Aorta (tissue), 5 donors: ENCODE data around the gene CYBC1. TPM values are rescaled to one million over a fixed set of nuclear protein-coding genes. Genes with fewer than 3 reads are reported as not detected.

Source experiments
- ATAC-seq: fragments of 200-7000 bp; cut with Tn5 transposase; one replicate; pipeline ENCODE4 v1.9.1; 2022; ENCODE audit warnings: moderate library complexity; ENCODE audit not compliant: low FRiP score
- DNase-seq, 2 donors: peaks; one replicate each; pipeline ENCODE4 v3.0.0-alpha.2; 2020
- H3K27ac ChIP-seq, 2 donors: one replicate each; pipeline ENCODE4 v1.5.1; 2013; ENCODE audit warnings: low read length in 2 of 2, mild to moderate bottlenecking in 2 of 2, moderate library complexity in 2 of 2, control low read depth in 1 of 2, inconsistent platforms in 1 of 2, low read depth in 1 of 2
- H3K27me3 ChIP-seq, 2 donors: one replicate each; pipeline ENCODE4 v1.6.1; 2013; ENCODE audit warnings: control low read depth in 1 of 2, low read length in 1 of 2, mild to moderate bottlenecking in 1 of 2, moderate library complexity in 1 of 2; ENCODE audit not compliant: insufficient read depth in 2 of 2, control insufficient read depth in 1 of 2
- H3K36me3 ChIP-seq, 2 donors: one replicate each; pipeline ENCODE4 v1.6.1; 2013; ENCODE audit warnings: control low read depth in 1 of 2, low read length in 1 of 2, mild to moderate bottlenecking in 1 of 2; ENCODE audit not compliant: insufficient read depth in 2 of 2, control insufficient read depth in 1 of 2
- H3K4me1 ChIP-seq, 2 donors: one replicate each; pipeline ENCODE4 v1.6.1; 2013; ENCODE audit warnings: low read length in 2 of 2, control low read depth in 1 of 2, mild to moderate bottlenecking in 1 of 2, moderate library complexity in 1 of 2; ENCODE audit not compliant: insufficient read depth in 2 of 2, control insufficient read depth in 1 of 2
- H3K4me3 ChIP-seq, 2 donors: one replicate each; pipeline ENCODE4 v1.5.1; 2013; ENCODE audit warnings: low read length in 2 of 2, control low read depth in 1 of 2, mild to moderate bottlenecking in 1 of 2
- H3K9me3 ChIP-seq: one replicate; pipeline ENCODE4 v1.6.1; 2013; ENCODE audit warnings: mild to moderate bottlenecking, low read length; ENCODE audit not compliant: control insufficient read depth
- WGBS, 2 donors: extraction: QIAGEN DNeasy Blood & Tissue Kit; methylation state at CpG; one replicate each; pipeline ENCODE4 v1.1.7; 2013; 5-methylcytosine and 5-hydroxymethylcytosine counted together
- intact Hi-C, 2 donors: fragments of 100-400 bp; cut with DNase I; formaldehyde crosslinking; loops; one replicate each; pipeline versions ENCODE4 v1.14.2 to v1.15.0; 2022
- long read RNA-seq, 2 donors: library from polyadenylated mRNA; unstranded; transcript quantifications; one replicate each; pipeline ENCODE4 v2.0.0, GENCODE V29; 2020 to 2021
- polyA plus RNA-seq, 2 donors: library from polyadenylated mRNA; stranded (reverse); fragments of 200-250 nt; gene quantifications; one replicate each; pipeline ENCODE4 v1.2.3, GENCODE V29; 2013
- total RNA-seq, 2 donors: library from RNA; stranded (reverse); fragmentation: NEBNext Ultra II Directional; extraction: Animal tissue kit (Norgen Biotek cat#: 25700); gene quantifications; one replicate each; pipeline ENCODE4 v1.2.1, GENCODE V29; 2021
- donor health status: healthy with polysubstance abuse.
- donor health status: Bipolar disorder and iron deficiency.
- donor health status: DM: no; HTN: no; CAD: no.
- donor health status: DM: no; HTN: no; CAD: no.
- donor health status: DM: yes; HTN: yes; CAD: no.

Gene CYBC1
- 100 to 1,000 TPM in 1 of 2 donors, 10 to 100 TPM in 1; 59.9 to 131 TPM for total RNA-seq
- polyA plus RNA-seq = 10 to 100 TPM; 26.5 to 65.7 TPM
- long read RNA-seq, donor 1, full-length matches to known transcripts = 379 of 473 reads
- long read RNA-seq, donor 1, partial matches to known transcripts = 27 of 473 reads
- long read RNA-seq, donor 1, other reads (novel, unspliced or antisense) = 67 of 473 reads
- long read RNA-seq, donor 2, full-length matches to known transcripts = 47 of 86 reads
- long read RNA-seq, donor 2, partial matches to known transcripts = 6 of 86 reads
- long read RNA-seq, donor 2, other reads (novel, unspliced or antisense) = 33 of 86 reads

DNA sequence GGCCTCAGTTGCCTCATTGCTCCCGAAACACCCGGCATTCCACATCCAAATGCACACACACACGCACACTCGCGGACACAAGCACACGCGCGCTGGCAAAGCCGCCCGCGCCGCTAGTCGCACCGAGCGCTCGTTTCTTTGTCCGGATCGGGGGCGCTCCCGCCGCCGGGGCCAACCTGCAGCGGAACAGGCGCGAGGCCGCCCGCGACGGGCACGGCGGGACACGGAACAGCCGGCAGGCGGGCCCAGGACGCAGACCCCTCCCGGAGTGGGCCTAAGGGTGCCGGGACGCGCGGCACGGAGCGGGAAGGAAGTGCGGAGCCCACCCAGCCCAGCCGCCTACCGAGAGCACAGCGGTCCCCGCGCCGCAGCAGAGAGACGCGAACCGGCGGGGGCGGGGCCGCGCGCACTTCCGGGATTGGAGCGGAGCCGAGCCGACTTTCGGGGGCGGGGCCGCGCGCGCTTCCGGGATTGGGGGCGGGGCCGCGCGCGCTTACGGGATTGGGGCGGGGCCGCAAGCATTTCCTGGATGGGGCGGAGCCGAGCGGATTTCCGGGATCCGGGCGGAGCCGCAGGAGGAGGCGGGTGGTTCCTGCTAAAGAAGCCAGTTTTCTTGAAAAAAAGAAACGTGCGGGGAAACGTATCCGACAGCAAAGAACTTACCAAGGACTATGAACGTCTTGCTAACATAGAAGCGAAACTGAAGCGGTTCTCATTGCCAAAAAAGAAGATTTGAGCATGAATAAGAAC, at the start of gene CYBC1:
CYBC1 (minus strand) TSS at position 396 of the 750 bp plus-strand sequence. CDS start 1,498 bp downstream, outside the sequence.
- 0 to 1% methylated on average over 78 to 91 of the region's 91 CpGs for WGBS, 2 donors
- H3K36me3 ChIP-seq = no peaks in the 10 kb centered on the region
- peak within 1 kb of the TSS in 1 of 2 donors; percentile 58 for H3K27ac ChIP-seq
- peak within 1 kb of the TSS; percentile 75 to 87 for H3K4me3 ChIP-seq
- peak; percentile 95 to 98 for DNase-seq
- H3K4me1 ChIP-seq = no peaks in the 10 kb centered on the region
- ATAC-seq = peak; percentile 97
- no peaks in the 10 kb centered on the region for H3K9me3 ChIP-seq
- no peaks in the 10 kb centered on the region for H3K27me3 ChIP-seq
- intact Hi-C loops = loop anchor here in 1 of 2 donors (10.0 kb wide), 1 partner anchor 104 kb away; no protein-coding TSS in a partner anchor

DNA sequence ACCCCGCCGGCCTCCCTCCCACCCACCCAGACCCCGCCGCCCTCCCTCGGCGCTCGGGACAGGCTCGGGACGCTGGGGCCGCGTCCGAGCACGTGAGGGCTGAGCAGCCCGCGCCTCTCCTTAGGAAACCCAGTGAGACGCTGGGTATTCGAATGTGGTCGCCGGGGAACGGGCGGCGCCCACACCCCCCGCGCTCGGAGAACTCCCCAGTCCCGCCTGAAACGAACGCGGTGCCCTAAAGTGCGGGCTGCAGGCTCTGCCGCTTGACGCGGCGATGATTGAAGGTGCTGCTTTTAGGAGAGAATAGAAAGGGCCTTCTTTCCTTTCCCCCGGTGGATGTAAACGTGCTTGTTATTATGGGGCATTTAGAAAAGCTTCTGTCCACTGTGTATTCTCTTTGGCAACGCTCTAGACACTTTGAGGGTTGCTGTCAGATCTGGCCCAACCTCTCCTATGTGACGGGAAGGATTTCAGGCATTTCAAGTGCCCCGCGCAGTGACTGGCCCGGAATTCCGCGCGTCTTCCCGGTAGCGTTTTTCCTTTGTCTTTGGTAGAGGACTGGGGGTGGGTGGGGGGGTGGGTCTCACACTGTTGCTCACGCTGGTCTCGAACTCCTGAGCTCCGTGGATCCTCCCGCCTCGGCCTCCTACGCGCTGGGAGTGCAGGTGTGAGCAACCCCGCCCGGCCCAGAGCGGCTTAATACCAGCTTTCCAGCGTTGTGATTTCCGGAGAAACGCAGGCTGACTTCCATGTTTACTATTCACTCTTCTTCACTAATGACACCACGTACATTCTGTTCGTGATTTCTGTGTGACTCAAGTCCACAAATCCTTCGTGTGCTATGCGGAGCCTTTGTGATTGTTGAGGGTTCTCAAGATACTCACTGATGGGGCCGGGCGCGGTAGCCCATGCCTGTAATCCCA, 47.2 kb upstream of the CYBC1 start:
- Histone ChIP-seq H3K27ac (peak overlapping the region in 1 of 2 donors; percentile 18), H3K4me3 (peak overlapping the region; percentile 48), H3K27me3 (no peaks in the 10 kb centered on the region), H3K36me3 (no peaks in the 10 kb centered on the region), H3K4me1 (no peaks in the 10 kb centered on the region), H3K9me3 (no peaks in the 10 kb centered on the region)
- 8 to 10% methylated on average over 48 to 66 of the region's 66 CpGs for WGBS, 2 donors
- intact Hi-C loops = no loop called here
- ATAC-seq = peak; percentile 56
- DNase-seq = peak; percentile 62 to 81

DNA sequence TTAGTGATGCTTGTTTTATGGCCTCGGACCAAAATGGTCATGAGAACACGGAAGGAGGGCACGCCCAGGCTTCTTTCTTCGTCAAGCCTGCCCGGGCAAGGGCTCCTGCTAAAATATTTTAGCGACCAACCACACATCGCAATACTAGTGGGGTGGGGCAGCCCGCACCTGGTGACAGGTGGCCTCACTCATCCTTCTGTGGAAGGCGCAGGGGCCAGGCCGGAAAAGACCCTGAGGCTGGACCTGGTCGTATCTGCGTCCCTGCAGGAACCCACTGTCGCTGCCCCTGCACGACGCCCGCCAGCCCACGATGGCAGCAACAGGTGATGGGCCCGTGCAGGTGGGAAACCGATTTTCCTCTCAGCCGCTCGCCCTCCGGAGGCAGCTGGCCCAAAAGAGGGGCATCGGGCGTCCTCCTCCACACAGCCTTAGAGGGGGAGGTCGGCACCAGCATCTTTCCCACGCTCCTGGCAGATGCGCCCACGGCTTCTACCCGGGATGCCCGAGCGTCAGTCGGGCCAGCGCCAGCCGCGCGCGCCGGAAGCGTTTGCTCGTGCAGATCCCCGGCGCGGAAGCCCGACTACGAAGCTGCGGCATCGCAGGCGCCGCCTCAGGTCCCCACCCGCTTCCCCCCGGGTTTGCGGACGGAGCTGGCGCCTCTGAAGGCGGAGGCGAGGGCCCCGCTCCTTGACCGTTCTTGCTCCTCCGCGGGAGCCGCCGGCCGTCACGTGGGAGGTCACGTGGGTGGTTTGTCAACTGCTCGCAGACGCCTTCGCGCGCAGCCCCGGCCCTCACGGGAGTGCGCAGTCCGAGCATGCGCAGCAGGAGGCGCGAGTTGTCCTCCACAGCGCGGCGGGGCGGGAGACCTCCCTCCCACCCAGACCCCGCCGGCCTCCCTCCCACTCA, 46.2 kb upstream of the CYBC1 start:
- ATAC-seq (peak; percentile 91), DNase-seq (peak; percentile 99 to 100)
- Histone ChIP-seq H3K27me3 (no peaks in the 10 kb centered on the region), H3K4me1 (no peaks in the 10 kb centered on the region), H3K27ac (peak overlapping the region in 1 of 2 donors; percentile 71), H3K4me3 (peak overlapping the region; percentile 12 to 48), H3K9me3 (no peaks in the 10 kb centered on the region), H3K36me3 (no peaks in the 10 kb centered on the region)
- intact Hi-C loops = no loop called here
- WGBS, 2 donors = 12% methylated on average over 63 to 83 of the region's 83 CpGs

DNA sequence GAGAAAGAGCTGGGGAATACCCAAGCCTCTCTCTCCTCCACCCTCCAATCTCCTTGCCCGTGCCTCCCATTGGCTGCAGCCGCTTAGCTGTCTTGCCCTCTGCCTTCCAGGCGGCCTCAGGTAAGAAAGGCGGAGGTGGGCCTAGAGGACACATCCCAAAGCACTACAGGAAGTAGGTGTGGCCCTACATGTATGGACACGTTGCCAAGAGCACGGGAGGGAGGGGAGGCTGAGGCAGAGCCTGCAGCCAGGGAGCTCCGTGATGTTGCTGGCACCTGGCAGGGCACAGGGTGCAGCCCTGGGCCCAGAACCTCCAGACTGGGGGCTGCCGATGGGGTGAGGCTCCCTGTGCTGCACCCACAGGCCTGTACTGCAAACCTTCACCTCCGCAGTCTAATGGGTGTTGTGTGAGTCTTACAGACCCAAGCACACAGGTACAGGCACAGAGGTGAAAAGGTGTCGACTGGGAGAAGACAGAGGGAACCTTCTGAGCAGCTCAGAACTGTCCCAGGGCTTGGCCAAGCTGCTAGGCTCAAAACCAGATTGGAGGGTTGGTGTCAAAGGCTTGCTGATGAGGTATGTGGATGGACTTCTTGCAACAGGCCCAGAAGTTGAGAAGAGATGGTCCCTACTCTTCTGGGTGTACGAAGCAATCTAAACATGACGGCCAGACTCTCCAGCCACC, 45.4 kb upstream of the CYBC1 start:
- DNase-seq = no peak
- no peak overlapping the region for H3K4me3 ChIP-seq
- intact Hi-C loops = loop anchor here in 1 of 2 donors (2.0 kb wide), 1 partner anchor 23 kb away; the partner anchor contains the start of gene FOXK2
- no peaks in the 10 kb centered on the region for H3K36me3 ChIP-seq
- H3K9me3 ChIP-seq = no peaks in the 10 kb centered on the region
- peak overlapping the region in 1 of 2 donors; percentile 71 for H3K27ac ChIP-seq
- no peak for ATAC-seq
- H3K27me3 ChIP-seq = no peaks in the 10 kb centered on the region
- WGBS, 2 donors = 74 to 80% methylated on average over 12 of the region's 12 CpGs
- H3K4me1 ChIP-seq = no peaks in the 10 kb centered on the region

DNA sequence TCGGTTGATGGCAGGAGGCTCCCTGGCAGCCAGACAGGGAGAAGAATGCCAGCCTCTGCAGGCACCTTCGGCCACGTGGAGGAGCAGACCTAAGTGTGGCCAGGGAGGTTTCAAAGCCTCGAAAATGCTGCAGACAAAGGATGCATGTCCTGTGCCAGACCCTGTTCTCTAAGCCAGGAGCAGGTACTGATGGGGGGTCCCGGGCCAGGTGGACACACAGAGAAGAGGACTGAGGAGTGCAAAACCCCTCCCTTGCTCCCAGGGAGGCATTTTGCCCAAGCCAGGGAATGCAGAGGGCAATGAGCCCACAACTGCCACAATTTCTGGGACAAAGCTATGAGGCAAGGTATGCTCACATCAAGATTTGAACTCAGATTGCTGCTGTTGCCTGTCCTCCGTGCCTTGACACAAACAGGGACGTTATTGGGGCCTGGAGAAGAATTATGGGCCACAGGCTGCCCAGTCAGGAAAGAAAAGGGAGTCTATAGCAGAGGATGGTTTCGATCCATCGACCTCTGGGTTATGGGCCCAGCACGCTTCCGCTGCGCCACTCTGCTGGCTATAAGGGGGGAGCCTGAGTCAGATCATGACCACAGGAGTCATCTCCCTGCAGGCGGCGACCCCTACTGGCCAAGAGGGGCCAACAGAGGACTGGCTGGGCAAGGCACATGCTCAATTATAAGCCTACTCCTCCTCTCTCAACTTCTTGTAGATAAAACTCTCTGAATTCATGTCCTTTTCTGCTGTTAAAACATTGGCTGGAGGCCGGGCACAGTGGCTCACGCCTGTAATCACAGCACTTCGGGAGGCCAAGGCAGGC, 43.9 kb upstream of the CYBC1 start:
- 3 to 6% methylated on average over 17 of the region's 17 CpGs for WGBS, 2 donors
- peak; percentile 90 for ATAC-seq
- no peaks in the 10 kb centered on the region for H3K4me1 ChIP-seq
- DNase-seq = peak; percentile 94 to 95
- H3K9me3 ChIP-seq = no peaks in the 10 kb centered on the region
- H3K27me3 ChIP-seq = no peaks in the 10 kb centered on the region
- no peaks in the 10 kb centered on the region for H3K36me3 ChIP-seq
- intact Hi-C loops = loop anchor here in 1 of 2 donors (2.0 to 5.0 kb wide), 3 partner anchors 24 to 142 kb away; partner anchors contain the start of gene FOXK2
- H3K4me3 ChIP-seq = no peak overlapping the region
- peak overlapping the region in 1 of 2 donors; percentile 12 for H3K27ac ChIP-seq

GRCh38 chr17:82493226-82493781, 42.8 kb upstream of the CYBC1 start:
- intact Hi-C loops = loop anchor here in 1 of 2 donors (5.0 kb wide), 2 partner anchors 59 to 141 kb away; no protein-coding TSS in a partner anchor
- Histone ChIP-seq H3K27me3 (no peaks in the 10 kb centered on the region), H3K4me1 (no peaks in the 10 kb centered on the region)

More at GRCh38 chr17:82493226-82493781, 42.8 kb upstream of the CYBC1 start:
- DNase-seq = no peak
- ATAC-seq = no peak
- Histone ChIP-seq H3K9me3 (no peaks in the 10 kb centered on the region), H3K4me3 (no peak overlapping the region), H3K27ac (peak overlapping the region in 1 of 2 donors; percentile 71), H3K36me3 (no peaks in the 10 kb centered on the region)
- 53 to 69% methylated on average over 12 of the region's 12 CpGs for WGBS, 2 donors
